ENCODE results near the gene PEX7. TPM values are rescaled to one million over a fixed set of nuclear protein-coding genes. Genes with fewer than 3 reads are reported as not detected.

Gene PEX7
- total RNA-seq, 4 donors from 2014 or later = 9.0 to 21.5 (median 11.7) TPM; not detected in 1

Small RNAs within 50 kb of the gene (small RNA-seq; reads per million reads assigned to genes)
- gene RF00019 (not detected), gene RF00443 (not detected)

Other genes with a start within 250 kb of the PEX7 start
- 10 to 100 TPM in 2 of 4 donors, 1 to 10 TPM in 2; 9.5 to 67.1 (median 15.4) TPM for gene MAP3K5, start 30.1 kb upstream of the PEX7 start, total RNA-seq
- gene SLC35D3, start 99.7 kb downstream of the PEX7 start, total RNA-seq = not detected
- 1 to 10 TPM in 3 of 4 donors, under 1 TPM in 1; 0.88 to 6.4 (median 4.3) TPM for gene IL20RA, start 222.4 kb downstream of the PEX7 start, total RNA-seq

All from uterus (tissue), 4 donors.